ENCODE results near the gene METTL25.
"Not testable (repeated sequence)": the region's sequence is repeated elsewhere in the genome, so short reads cannot be mapped to it uniquely, and the experiment has no call there.

DNA sequence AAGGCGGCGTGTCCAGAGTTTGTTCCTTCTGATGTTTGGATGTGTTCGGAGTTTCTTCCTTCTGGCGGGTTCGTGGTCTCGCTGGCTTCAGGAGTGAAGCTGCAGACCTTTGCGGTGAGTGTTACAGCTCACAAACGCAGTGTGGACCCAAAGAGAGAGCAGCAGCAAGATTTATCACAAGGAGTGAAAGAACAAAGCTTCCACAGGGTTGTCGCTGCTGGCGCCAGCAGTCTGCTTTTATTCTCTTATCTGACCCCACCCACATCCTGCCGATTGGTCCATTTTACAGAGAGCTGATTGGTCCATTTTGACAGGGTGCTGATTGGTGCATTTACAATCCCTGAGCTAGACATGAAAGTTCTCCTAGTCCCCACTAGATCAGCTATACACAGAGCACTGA, 2.5 kb downstream of the METTL25 start:
- TF ChIP-seq, protein P1, sequence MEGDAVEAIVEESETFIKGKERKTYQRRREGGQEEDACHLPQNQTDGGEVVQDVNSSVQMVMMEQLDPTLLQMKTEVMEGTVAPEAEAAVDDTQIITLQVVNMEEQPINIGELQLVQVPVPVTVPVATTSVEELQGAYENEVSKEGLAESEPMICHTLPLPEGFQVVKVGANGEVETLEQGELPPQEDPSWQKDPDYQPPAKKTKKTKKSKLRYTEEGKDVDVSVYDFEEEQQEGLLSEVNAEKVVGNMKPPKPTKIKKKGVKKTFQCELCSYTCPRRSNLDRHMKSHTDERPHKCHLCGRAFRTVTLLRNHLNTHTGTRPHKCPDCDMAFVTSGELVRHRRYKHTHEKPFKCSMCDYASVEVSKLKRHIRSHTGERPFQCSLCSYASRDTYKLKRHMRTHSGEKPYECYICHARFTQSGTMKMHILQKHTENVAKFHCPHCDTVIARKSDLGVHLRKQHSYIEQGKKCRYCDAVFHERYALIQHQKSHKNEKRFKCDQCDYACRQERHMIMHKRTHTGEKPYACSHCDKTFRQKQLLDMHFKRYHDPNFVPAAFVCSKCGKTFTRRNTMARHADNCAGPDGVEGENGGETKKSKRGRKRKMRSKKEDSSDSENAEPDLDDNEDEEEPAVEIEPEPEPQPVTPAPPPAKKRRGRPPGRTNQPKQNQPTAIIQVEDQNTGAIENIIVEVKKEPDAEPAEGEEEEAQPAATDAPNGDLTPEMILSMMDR (optimal IDR thresholded peaks at IDR 0.05 in 1 of 3, IDR thresholded peaks at IDR 0.05 in 1 of 3, conservative IDR thresholded peaks at IDR 0.05 in 1 of 3; ENCODE audit: extremely low read depth in 1 of 3, insufficient read depth in 2 of 3, low read length in 3 of 3), result not testable (repeated sequence)
- not testable (repeated sequence) for TF ChIP-seq EZH2 (IDR thresholded peaks at IDR 0.05; ENCODE audit: low read length)
